SH-SY5Y (cell line): ENCODE results near the gene LRRC15.

Source experiments
- GATA2 ChIP-seq: IDR thresholded peaks from 2 replicates; pipeline ENCODE4 v1.6.1; 2011; ENCODE audit warnings: mild to moderate bottlenecking, low read depth, low read length
- GATA3 ChIP-seq: IDR thresholded peaks from 2 replicates; pipeline ENCODE4 v1.6.1; 2011; ENCODE audit warnings: low read depth, mild to moderate bottlenecking, low read length, moderate library complexity

DNA sequence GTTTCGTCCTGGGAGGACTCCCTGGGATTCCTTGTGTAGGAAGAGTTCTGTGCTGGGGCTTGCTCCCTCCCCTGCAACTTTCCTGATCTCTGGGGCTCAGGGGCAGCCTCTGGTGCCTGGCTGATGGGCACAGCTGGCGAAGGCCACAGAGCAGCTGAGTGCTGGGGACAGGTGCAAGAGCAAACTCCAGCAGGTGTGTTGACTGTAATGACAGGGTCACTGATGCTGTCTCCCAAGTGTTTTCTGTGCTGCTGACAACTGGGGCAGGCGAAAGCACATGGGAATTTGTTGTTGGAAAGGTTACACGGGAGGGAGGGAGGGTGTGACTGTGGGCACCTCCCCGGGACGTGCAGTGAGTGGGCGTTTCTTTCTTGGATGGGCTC is 40.0 kb downstream of the LRRC15 start:
- TF ChIP-seq GATA3 = no peak
- no peak for TF ChIP-seq GATA2
